Measurements from ENCODE around the gene FCRLB.
"Not testable (repeated sequence)": the region's sequence is repeated elsewhere in the genome, so short reads cannot be mapped to it uniquely, and the experiment has no call there.

The FCRLB gene, protein sequence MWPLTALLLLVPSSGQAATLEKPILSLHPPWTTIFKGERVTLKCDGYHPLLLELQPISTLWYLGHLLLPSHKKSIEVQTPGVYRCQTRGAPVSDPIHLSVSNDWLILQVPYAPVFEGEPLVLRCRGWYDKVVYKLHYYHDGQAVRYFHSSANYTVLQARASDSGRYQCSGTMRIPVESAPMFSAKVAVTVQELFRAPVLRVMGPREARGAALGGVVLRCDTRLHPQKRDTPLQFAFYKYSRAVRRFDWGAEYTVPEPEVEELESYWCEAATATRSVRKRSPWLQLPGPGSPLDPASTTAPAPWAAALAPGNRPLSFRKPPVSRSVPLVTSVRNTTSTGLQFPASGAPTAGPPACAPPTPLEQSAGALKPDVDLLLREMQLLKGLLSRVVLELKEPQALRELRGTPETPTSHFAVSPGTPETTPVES

DNA sequence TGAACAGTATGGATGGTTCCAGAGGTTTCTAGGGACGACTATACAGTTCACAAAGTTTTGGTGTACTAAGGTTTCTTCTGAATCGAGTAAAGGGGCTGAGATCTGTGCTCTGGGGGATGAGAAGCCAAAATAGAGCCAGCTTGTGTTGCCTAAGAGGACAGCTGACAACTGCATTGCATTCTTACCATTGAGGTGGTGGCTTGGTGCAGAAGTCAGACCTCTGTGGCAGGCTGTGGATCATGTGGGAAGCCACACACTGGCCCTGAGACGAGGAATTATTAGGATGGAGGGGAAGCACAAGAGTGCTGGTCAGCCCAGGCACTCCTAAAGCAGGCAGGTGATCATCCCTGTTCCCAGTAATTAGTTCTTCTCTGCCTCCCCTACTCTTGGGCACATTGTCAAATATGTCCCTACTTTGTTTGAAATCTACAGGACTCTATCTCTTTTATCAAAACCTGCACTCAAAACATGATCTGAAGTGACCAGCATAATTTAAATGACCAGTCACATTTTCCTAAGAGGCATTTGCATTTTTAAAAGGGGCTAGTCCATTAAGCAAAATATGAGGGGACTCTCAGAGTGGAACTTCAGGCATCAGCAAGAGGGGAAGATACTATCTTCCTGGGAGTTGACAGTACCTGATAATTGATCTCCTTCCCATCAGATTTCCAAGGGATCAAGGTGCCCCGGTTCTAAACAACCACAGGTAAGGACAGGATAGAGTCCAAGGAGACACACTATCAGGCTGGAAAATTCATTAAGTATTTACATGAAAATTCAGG is at the start of gene FCRLB:
TSS of gene FCRLB (plus strand) at position 589 of the 782 bp plus-strand sequence. CDS start 1,129 bp downstream, outside the sequence.
- no peak for DNase-seq (ENCODE audit: low read depth, low spot score)

GRCh38 chr1:161673437-161673836 is 47.9 kb upstream of the FCRLB start:
- DNase-seq (ENCODE audit: low read depth, low spot score) = peak; percentile 60

- DNase-seq (ENCODE audit: low read depth, low spot score) = not testable (repeated sequence)
These were observed 46.9 kb upstream of the FCRLB start for GRCh38 chr1:161674447-161674846.

DNA sequence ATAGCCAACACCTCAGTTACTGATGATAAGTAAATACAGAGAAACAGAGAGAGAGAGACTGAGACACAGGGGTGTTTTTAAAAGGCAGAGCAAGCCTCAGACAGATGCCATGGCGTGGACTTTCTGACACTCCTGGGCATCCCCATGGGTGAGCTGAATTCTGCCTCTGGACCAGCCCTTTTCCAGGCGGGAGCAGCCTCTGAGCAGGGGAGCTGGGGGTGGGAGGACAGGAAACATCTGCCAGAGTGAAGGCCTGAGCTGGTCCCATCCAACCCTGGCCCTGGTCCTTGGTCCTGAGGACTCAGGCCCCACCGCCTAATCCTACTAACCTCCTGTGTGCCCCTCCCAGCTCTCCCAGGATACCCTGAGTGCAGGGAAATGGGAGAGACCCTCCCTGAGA is 46.4 kb upstream of the FCRLB start:
- not testable (repeated sequence) for DNase-seq (ENCODE audit: low read depth, low spot score)

GRCh38 chr1:161676441-161676840 is 44.9 kb upstream of the FCRLB start:
- no peak for DNase-seq (ENCODE audit: low read depth, low spot score)

DNA sequence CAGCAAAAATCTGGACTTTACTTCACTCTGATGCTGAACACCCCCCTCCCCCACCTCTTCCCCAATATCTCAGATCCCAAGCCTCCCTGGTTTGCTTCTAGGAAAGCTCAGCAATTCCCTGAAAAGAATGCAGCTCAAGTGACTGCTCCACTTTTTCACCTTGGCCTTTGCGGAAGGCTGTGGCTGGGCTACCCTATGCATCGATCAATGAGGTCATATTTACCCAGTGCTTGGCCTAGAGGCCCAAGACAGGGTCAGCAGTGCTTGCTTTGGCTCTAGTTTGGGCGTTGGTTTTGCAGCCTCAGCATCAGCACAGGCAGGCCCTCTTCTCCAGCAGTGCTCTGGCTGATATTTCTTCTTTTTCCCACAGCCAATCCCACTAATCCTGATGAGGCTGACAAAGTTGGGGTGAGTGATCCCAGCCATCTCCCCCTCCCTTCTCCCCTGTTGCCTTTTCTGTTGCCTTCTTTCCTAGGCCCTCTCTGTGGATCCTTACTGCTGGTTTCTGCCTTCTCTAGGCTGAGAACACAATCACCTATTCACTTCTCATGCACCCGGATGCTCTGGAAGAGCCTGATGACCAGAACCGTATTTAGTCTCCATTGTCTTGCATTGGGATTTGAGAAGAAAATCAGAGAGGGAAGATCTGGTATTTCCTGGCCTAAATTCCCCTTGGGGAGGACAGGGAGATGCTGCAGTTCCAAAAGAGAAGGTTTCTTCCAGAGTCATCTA is 44.2 kb upstream of the FCRLB start:
- DNase-seq (ENCODE audit: low read depth, low spot score) = no peak

- no peak for DNase-seq (ENCODE audit: low read depth, low spot score)
These were observed 42.8 kb upstream of the FCRLB start for GRCh38 chr1:161678500-161678899.

- no peak for DNase-seq (ENCODE audit: low read depth, low spot score)
These were observed 39.5 kb upstream of the FCRLB start for GRCh38 chr1:161681879-161682278.

DNA sequence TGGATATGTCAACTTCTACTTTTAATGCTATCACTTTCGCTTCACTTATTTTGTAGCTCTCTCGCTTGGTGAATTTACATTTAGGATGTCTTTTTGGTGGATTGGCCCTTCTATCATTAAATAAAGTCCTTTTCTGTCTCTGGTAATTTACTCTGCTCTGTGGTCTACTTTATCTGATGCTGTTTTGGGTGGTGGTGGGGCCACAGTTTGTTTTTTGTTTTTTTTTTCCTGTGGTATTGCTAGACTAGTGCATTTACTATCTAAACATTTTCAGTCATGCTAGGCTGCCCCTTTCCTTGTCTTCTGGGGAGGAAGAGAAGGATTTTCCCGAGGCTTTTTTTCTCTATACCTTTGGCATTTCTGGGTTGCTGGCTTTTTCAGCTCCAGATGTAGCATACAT is 32.4 kb upstream of the FCRLB start:
- DNase-seq (ENCODE audit: low read depth, low spot score) = no peak

- no peak for DNase-seq (ENCODE audit: low read depth, low spot score)
These were observed 29.5 kb upstream of the FCRLB start for GRCh38 chr1:161691846-161692245.

DNA sequence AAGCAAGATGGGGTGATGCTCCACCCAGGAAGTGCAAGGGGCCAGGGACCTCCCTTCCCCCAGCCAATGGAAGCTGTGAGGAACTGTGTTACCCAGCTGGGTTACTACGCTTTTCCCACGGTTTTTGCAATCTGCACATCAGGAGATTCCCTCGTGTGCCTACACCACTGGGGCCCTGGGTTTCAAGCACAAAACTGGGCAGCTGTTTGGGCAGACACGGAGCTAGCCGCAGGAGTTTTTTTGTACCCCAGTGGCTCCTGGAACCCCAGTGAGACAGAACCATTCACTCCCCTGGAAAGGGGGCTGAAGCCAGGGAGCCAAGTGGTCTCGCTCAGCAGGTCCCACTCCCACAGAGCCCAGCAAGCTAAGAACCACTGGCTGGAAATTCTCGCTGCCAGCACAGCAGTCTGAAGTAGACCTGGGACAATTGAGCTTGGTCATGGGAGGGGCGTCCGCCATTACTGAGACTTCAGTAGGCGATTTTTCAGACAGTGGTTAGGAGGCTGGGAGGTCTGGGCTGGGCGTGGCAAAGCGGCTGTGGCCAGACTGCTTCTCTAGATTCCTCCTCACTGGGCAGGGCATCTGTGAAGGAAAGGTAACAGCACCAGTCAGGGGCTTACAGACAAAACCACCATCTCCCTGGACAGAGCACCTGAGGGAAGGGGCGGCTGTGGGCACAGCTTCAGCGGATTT is 28.2 kb upstream of the FCRLB start:
- peak; percentile 10 for DNase-seq (ENCODE audit: low read depth, low spot score)

DNA sequence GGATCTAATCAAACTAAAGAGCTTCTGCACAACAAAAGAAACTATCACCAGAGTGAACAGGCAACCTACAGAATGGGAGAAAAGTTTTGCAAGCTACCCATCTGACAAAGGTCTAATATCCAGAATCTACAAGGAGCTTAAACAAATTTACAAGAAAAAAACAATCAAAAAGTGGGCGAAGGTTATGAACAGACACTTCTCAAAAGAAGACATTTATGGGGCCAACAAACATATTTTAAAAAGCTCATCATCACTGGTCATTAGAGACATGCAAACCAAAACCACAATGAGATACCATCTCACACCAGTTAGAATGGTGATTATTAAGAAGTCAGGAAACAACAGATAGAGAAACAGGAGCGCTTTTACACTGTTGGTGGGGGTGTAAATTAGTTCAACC is 23.0 kb upstream of the FCRLB start:
- DNase-seq (ENCODE audit: low read depth, low spot score) = not testable (repeated sequence)

DNA sequence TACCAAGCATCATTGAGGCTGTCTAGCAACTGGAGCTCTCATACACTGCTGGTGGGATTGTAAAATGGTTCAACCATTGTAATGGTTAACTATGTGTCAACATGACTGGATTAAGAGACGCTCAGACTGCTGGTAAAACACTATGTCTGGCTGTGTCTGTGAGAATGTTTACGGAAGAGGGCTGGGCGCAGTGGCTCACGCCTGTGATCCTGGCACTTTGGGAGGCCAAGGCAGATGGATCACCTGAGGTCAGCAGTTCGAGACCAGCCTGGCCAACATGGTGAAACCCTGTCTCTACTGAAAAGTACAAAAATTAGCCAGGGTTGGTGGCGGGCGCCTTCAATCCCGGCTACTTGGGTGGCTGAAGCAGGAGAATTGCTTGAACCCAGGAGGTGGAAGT is 19.1 kb upstream of the FCRLB start:
- DNase-seq (ENCODE audit: low read depth, low spot score) = peak; percentile 9

- no peak for DNase-seq (ENCODE audit: low read depth, low spot score)
These were observed 15.8 kb upstream of the FCRLB start for GRCh38 chr1:161705537-161705936.

- DNase-seq (ENCODE audit: low read depth, low spot score) = no peak
These were observed 15.2 kb upstream of the FCRLB start for GRCh38 chr1:161706113-161706481.

DNA sequence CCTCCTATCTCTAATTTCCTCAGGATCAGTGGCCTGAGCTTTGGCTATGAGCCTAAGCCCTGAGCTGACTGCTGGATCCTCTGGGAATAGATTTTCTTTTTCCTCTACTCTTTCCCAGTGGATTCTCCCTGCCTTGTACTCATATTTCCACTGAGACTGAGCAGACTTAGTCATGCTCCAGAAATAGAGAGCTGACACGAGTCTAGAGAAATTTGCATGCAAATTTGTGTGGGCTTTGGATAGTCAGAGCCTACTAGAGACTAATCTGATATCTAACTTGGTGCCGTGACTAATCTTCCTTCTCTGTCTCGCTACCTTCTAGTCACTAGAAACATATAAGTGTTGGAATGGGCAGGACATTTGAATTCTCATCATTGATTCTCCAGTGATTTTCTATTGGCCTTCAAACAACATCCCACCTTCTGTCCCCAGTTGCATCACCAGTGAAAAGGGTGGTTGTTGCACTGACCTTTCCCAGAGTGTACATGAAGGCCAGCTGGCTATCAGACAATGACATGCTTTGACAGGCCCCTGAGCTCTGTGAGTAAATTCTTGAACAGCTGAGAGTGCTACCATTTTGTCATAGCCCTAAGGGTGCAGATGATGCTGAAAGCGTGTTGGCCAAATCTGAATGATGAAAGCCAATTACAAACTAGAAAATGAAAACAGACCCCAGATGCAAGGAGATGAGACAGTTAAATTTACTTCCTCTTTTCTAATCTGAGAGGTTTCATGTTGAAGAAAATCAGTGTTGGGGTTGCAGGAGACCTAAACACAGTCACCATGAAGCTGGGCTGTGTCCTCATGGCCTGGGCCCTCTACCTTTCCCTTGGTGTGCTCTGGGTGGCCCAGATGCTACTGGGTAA is 14.6 kb upstream of the FCRLB start, which contains the start of gene FCRLA:
TSS of gene FCRLA (plus strand) at position 748 of the 866 bp plus-strand sequence. CDS start at position 784, 36 bp downstream.
- no peak for DNase-seq (ENCODE audit: low read depth, low spot score)

GRCh38 chr1:161707503-161707902 is 13.8 kb upstream of the FCRLB start:
- no peak for DNase-seq (ENCODE audit: low read depth, low spot score)

DNA sequence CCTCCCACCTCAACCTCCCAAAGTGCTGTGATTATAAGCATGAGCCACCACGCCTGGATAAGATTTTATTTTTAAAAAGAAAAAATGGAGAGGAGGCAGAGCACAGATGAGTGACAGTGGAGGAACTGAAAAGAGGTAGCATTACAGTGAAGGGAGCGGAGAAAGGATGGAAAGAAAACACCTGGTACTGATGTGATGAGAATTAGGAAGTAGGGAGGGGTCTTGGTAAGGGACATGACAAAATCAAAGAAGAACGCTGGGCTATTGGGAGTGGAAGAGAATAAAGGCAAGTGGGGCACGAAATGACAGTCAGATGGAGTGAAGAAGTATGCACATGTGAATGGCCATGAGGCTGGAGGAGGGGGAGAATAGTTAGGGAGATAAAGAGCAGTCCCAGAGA is 12.0 kb upstream of the FCRLB start:
- no peak for DNase-seq (ENCODE audit: low read depth, low spot score)

DNA sequence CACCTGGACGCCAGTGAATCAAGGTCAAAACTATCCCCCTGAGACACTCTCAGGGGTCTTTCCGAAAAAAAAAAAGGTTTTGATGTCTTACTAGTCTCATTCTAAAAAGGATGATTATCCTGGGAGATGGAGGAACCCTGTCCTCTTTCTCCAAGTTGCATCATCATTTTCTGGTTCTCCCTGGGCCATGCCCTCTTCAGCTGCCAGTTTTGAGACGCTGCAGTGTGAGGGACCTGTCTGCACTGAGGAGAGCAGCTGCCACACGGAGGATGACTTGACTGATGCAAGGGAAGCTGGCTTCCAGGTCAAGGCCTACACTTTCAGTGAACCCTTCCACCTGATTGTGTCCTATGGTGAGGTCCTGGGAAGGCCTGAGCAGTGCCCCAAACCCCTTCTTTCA is 10.8 kb upstream of the FCRLB start:
- no peak for DNase-seq (ENCODE audit: low read depth, low spot score)

- DNase-seq (ENCODE audit: low read depth, low spot score) = no peak
These were observed 2.6 kb upstream of the FCRLB start for GRCh38 chr1:161718559-161719324.
